HepG2 (cell line): Measurements from ENCODE around the gene COX4I2. TPM values are rescaled to one million over a fixed set of nuclear protein-coding genes. Genes with fewer than 3 reads are reported as not detected.

Experiments
- FOSL2 ChIP-seq: sonication (generic); formaldehyde crosslinking; IDR thresholded peaks from 2 replicates; pipeline ENCODE4 v1.4.0; 2020; ENCODE audit warnings: missing genetic modification reagents
- FOXK1 ChIP-seq: sonication (generic); formaldehyde crosslinking; IDR thresholded peaks from 2 replicates; pipeline ENCODE4 v1.4.0; 2020; ENCODE audit warnings: low read depth, missing genetic modification reagents, borderline replicate concordance
- GATA4 ChIP-seq: sonication (generic); IDR thresholded peaks from 2 replicates; pipeline ENCODE4 v1.6.1; 2016; ENCODE audit warnings: antibody characterized with exemption, low read depth, borderline replicate concordance
- GPN1 ChIP-seq: sonication (generic); formaldehyde crosslinking; IDR thresholded peaks from 2 replicates; pipeline ENCODE4 v1.5.1; 2020; ENCODE audit warnings: missing genetic modification reagents, borderline replicate concordance
- HNF4G ChIP-seq, 2 experiments: sonication (generic) in 1 of 2; formaldehyde crosslinking in 1 of 2; IDR thresholded peaks; 2 replicates each; pipeline versions ENCODE4 v1.4.0 to v1.6.1; 2011 to 2020; ENCODE audit warnings: borderline replicate concordance in 2 of 2, low read depth in 2 of 2, mild to moderate bottlenecking in 2 of 2, low read length in 1 of 2, missing genetic modification reagents in 1 of 2, moderate library complexity in 1 of 2
- NR3C1 ChIP-seq: sonication (generic); formaldehyde crosslinking; IDR thresholded peaks from 2 replicates; pipeline ENCODE4 v1.4.0; 2020; ENCODE audit warnings: missing genetic modification reagents
- SYNCRIP ChIP-seq: fragments of 200-400 bp; formaldehyde crosslinking; IDR thresholded peaks from 2 replicates; pipeline ENCODE4 v1.6.1; 2018; ENCODE audit warnings: mild to moderate bottlenecking, low read depth, low read length; ENCODE audit not compliant: insufficient read depth
- TMF1 ChIP-seq: sonication (generic); formaldehyde crosslinking; IDR thresholded peaks from 2 replicates; pipeline ENCODE4 v1.8.1; 2022; ENCODE audit warnings: low read depth, missing genetic modification reagents
- XRCC5 ChIP-seq: fragments of 200-400 bp; formaldehyde crosslinking; optimal IDR thresholded peaks from 2 replicates; pipeline ENCODE3; 2017; ENCODE audit warnings: mild to moderate bottlenecking, low read length
- YEATS4 ChIP-seq: sonication (generic); formaldehyde crosslinking; IDR thresholded peaks from 2 replicates; pipeline ENCODE4 v1.4.0; 2020; ENCODE audit warnings: missing genetic modification reagents, borderline replicate concordance
- ZNF230 ChIP-seq: sonication (generic); formaldehyde crosslinking; IDR thresholded peaks from 2 replicates; pipeline ENCODE4 v1.4.0; 2020; ENCODE audit warnings: mild to moderate bottlenecking, missing genetic modification reagents
- ZNF609 ChIP-seq: sonication (generic); formaldehyde crosslinking; IDR thresholded peaks from 2 replicates; pipeline ENCODE4 v1.4.0; 2020; ENCODE audit warnings: mild to moderate bottlenecking, missing genetic modification reagents, borderline replicate concordance
- ZNF720 ChIP-seq: sonication (generic); formaldehyde crosslinking; IDR thresholded peaks from 2 replicates; pipeline ENCODE4 v1.4.0; 2020; ENCODE audit warnings: missing genetic modification reagents
- ZNF761 ChIP-seq: sonication (generic); formaldehyde crosslinking; conservative IDR thresholded peaks from 2 replicates; pipeline ENCODE4 v1.4.0; 2020; ENCODE audit warnings: mild to moderate bottlenecking, missing genetic modification reagents
- ZNF773 ChIP-seq: sonication (generic); formaldehyde crosslinking; IDR thresholded peaks from 2 replicates; pipeline ENCODE4 v1.4.0; 2020; ENCODE audit warnings: missing genetic modification reagents, borderline replicate concordance
- polyA plus RNA-seq, 8 experiments: library from polyadenylated mRNA; depleted of rRNA in 3 of 8; stranded (reverse) in 7 of 8; unstranded in 1 of 8; fragments of >200 nt; fragmentation: Illumina TruSeq in 4 of 8; extraction: Trizol in 4 of 8; gene quantifications; 2 replicates each; pipeline versions ENCODE4 v1.2.1 to v1.2.3, GENCODE V29; 2011 to 2016; ENCODE audit warnings: low read depth in 4 of 8, missing spikeins in 1 of 8, mixed read lengths in 1 of 8; ENCODE audit not compliant: insufficient read depth in 1 of 8
- total RNA-seq, 5 experiments: library from RNA; depleted of rRNA; stranded (reverse); fragments of >200 nt; fragmentation: Illumina TruSeq; extraction: Trizol; gene quantifications; 2 replicates each; pipeline ENCODE4 v1.2.3, GENCODE V29; 2016; ENCODE audit warnings: low read depth in 1 of 5
- TF ChIP-seq, protein P1 (sequence below): sonication (generic); formaldehyde crosslinking; IDR thresholded peaks from 2 replicates; pipeline ENCODE4 v1.4.0; 2020; ENCODE audit warnings: mild to moderate bottlenecking, low read depth, missing genetic modification reagents
- TF ChIP-seq, protein P2 (sequence below): sonication (generic); formaldehyde crosslinking; IDR thresholded peaks from 2 replicates; pipeline ENCODE4 v1.4.0; 2020; ENCODE audit warnings: missing genetic modification reagents
- TF ChIP-seq, protein P3 (sequence below): sonication (generic); formaldehyde crosslinking; IDR thresholded peaks from 2 replicates; pipeline ENCODE4 v1.5.1; 2020; ENCODE audit warnings: mild to moderate bottlenecking, missing genetic modification reagents, moderate library complexity
- TF ChIP-seq, protein P4 (sequence below): IDR thresholded peaks from 2 replicates; pipeline ENCODE4 v1.6.1; 2012; ENCODE audit warnings: inconsistent platforms

Gene COX4I2
- total and polyA plus RNA-seq, 2 of the 13 experiments (the other 11 are each of a cell fraction or from before 2014, with no cell fraction given) = 1.1 TPM; not detected in 1

- TF ChIP-seq ZNF609 (peak; percentile 100), FOXK1 (peak; percentile 99), NR3C1 (no peak), ZNF773 (CRISPR knock-in tag) (peak; percentile 71; the same call in 1 of the 2 replicates), ZNF230 (CRISPR knock-in tag) (peak; percentile 96), SYNCRIP (no peak), FOSL2 (CRISPR knock-in tag) (peak; percentile 97), XRCC5 (peak; percentile 99), ZNF761 (CRISPR knock-in tag) (peak; percentile 98), TMF1 (peak; percentile 96; the same call in 1 of the 2 replicates), HNF4G (IDR thresholded peaks at IDR 0.05; ENCODE audit: borderline replicate concordance, low read depth, low read length) (peak; percentile 94), HNF4G (CRISPR knock-in tag; IDR thresholded peaks at IDR 0.05; ENCODE audit: borderline replicate concordance, low read depth) (peak; percentile 99), GATA4 (peak; percentile 98), YEATS4 (CRISPR knock-in tag) (peak; percentile 99), GPN1 (no peak; the same call in 1 of the 2 replicates), ZNF720 (CRISPR knock-in tag) (0 out of 2 replicates have a peak, but pooled peaks have one; percentile 12)
- TF ChIP-seq, protein P1, sequence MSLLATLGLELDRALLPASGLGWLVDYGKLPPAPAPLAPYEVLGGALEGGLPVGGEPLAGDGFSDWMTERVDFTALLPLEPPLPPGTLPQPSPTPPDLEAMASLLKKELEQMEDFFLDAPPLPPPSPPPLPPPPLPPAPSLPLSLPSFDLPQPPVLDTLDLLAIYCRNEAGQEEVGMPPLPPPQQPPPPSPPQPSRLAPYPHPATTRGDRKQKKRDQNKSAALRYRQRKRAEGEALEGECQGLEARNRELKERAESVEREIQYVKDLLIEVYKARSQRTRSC = no peak
- TF ChIP-seq, protein P2, sequence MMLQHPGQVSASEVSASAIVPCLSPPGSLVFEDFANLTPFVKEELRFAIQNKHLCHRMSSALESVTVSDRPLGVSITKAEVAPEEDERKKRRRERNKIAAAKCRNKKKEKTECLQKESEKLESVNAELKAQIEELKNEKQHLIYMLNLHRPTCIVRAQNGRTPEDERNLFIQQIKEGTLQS = peak; percentile 96
- TF ChIP-seq, protein P3, sequence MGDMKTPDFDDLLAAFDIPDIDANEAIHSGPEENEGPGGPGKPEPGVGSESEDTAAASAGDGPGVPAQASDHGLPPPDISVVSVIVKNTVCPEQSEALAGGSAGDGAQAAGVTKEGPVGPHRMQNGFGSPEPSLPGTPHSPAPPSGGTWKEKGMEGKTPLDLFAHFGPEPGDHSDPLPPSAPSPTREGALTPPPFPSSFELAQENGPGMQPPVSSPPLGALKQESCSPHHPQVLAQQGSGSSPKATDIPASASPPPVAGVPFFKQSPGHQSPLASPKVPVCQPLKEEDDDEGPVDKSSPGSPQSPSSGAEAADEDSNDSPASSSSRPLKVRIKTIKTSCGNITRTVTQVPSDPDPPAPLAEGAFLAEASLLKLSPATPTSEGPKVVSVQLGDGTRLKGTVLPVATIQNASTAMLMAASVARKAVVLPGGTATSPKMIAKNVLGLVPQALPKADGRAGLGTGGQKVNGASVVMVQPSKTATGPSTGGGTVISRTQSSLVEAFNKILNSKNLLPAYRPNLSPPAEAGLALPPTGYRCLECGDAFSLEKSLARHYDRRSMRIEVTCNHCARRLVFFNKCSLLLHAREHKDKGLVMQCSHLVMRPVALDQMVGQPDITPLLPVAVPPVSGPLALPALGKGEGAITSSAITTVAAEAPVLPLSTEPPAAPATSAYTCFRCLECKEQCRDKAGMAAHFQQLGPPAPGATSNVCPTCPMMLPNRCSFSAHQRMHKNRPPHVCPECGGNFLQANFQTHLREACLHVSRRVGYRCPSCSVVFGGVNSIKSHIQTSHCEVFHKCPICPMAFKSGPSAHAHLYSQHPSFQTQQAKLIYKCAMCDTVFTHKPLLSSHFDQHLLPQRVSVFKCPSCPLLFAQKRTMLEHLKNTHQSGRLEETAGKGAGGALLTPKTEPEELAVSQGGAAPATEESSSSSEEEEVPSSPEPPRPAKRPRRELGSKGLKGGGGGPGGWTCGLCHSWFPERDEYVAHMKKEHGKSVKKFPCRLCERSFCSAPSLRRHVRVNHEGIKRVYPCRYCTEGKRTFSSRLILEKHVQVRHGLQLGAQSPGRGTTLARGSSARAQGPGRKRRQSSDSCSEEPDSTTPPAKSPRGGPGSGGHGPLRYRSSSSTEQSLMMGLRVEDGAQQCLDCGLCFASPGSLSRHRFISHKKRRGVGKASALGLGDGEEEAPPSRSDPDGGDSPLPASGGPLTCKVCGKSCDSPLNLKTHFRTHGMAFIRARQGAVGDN = peak; percentile 99
- TF ChIP-seq, protein P4, sequence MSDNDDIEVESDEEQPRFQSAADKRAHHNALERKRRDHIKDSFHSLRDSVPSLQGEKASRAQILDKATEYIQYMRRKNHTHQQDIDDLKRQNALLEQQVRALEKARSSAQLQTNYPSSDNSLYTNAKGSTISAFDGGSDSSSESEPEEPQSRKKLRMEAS = no peak
Measured at GRCh38 chr20:31608251-31608945, 29.3 kb upstream of the COX4I2 start (continued).
